Stimulated activated CD8-positive, alpha-beta memory T cell treated with anti-CD3 and anti-CD28 coated beads, Interleukin-2, amount 100 ng/mL, for 1 hour (primary cell): ENCODE data around the gene ELP4.
A peak's percentile ranks its signal among the peaks of the same experiment; 100 is the strongest.
"Not testable (repeated sequence)": the region's sequence is repeated elsewhere in the genome, so short reads cannot be mapped to it uniquely, and the experiment has no call there.

Experiments
- DNase-seq, 2 donors: peaks; one replicate each; pipeline ENCODE4 v3.0.0-alpha.2; 2020; ENCODE audit warnings: low read depth in 2 of 2

The ELP4 gene, protein sequence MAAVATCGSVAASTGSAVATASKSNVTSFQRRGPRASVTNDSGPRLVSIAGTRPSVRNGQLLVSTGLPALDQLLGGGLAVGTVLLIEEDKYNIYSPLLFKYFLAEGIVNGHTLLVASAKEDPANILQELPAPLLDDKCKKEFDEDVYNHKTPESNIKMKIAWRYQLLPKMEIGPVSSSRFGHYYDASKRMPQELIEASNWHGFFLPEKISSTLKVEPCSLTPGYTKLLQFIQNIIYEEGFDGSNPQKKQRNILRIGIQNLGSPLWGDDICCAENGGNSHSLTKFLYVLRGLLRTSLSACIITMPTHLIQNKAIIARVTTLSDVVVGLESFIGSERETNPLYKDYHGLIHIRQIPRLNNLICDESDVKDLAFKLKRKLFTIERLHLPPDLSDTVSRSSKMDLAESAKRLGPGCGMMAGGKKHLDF

GRCh38 chr11:31509429-31510345 is at the start of gene ELP4, which contains the start of gene IMMP1L:
ELP4 (plus strand) TSS chr11:31509767; CDS start chr11:31509785, 18 bp downstream.
IMMP1L (minus strand) TSS chr11:31509622; CDS start chr11:31463276, 46,346 bp downstream.
- DNase-seq, result peak; percentile 90 to 91

- DNase-seq, result no peak
These were observed 45.1 kb upstream of the ELP4 start for GRCh38 chr11:31464436-31464835.

GRCh38 chr11:31474083-31474482 is 35.5 kb upstream of the ELP4 start:
- DNase-seq, result no peak

DNA sequence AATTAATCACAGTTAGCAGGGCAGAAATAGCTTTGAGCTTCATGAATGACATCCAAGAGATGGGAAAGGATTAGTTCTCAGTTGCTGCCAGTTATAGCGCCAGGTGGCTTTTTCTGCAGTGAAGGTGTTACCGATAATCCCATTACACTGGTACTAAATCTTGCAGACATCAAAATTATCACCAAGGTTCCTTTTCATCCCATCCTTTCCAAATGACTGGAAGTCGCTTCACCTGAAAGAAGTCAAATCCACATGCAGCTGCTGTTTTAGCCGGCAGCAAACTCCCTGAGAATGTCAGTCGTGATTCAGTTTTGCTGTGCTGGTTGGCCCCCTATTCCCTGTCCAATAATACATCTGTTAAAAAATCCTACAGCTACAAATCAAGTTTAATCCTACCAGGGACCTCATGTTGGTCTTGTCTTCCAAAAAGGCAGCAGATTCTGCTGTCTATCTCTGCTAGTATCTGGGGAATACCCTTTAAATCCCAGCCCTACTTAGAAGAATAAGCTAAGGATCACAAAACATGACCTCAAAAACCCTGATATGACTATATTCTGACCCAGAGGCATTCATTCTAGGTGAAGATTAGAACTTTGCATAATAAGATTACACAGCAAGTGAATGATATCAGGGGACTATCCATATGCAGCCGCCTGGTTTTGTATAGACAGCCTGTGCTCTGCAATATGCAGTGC is 31.9 kb upstream of the ELP4 start:
- DNase-seq, result no peak

DNA sequence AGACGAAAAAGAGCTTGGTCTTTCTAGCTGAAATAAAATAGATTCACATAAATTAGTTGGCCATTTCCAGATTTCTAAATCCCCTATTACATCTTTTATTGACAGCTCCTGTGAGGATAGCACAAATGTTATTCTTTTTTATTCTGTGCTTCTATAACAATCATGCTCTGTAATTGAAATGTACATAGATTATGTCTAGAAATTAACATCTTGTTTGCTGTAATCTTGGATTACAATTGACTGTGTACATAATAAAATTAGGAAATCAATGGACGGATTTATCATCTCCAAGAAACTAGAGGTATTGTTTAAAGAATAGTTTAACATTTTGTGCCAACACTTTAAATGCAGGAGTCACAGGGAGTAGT is 31.4 kb upstream of the ELP4 start:
- DNase-seq, result no peak

DNA sequence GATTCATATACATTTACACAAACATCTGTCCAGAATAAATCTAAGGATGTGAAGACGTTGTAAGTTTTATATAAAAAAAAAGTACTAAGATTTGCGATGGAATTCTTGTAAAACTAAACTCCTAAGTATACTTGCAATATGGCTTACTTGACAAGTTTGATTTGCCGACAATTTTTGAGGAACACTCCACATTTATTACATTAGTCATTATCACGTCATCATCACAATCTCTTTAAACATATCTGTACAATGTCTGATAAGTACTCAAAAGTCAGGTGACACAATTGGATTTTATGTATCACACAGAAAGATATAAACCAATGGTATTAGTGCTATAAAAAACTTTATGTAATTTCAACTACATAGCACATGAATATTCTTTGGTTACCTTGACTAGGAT is 30.5 kb upstream of the ELP4 start:
- DNase-seq, result no peak

- DNase-seq, result no peak
These were observed 28.6 kb upstream of the ELP4 start for GRCh38 chr11:31480930-31481329.

DNA sequence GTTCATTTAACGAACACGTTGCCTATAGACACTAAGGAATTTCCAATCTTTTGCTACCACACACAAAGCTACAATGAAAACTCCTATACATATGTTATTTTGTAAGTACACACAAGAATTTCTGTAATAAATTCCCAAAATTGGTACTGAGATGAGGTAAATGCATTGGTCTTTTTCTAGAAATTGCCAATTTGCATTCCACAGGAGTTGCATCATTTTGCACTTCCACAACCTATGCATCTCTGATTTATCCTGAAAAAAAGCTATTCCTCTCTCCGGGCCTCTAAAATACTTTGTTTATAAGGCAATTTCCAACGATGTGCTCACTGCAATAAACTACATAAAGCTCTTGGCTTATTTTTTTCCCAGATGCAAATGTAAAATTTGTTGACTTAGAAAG is 25.1 kb upstream of the ELP4 start:
- no peak for DNase-seq

- DNase-seq, result no peak
These were observed 21.7 kb upstream of the ELP4 start for GRCh38 chr11:31487848-31488247.

DNA sequence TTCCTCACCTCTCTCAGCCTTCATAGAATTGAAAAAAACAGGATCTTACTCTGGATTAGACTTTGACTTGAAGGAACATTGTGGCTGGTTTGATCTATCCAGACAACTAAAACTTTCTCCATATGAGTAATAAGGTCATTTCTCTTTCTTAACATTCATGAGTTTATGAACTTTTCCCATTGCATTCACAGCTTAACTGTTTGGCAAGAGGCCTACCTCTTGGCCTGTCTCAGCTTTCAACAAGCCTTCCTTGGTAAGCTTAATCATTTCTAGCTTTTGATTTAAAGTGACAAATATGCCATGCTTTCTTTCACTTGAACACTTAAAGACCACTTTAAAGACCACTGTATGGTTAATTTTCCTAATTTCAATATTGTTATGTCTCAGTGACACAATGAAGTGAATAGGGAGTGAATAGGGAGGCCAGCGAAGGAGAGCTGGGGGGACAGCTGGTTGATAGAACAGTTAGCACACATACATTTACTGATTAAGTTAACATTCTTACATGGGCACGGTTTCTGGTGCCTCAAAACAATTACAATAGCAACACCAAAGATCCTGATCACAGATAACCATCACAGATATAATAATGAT is 17.1 kb upstream of the ELP4 start:
- no peak for DNase-seq

DNA sequence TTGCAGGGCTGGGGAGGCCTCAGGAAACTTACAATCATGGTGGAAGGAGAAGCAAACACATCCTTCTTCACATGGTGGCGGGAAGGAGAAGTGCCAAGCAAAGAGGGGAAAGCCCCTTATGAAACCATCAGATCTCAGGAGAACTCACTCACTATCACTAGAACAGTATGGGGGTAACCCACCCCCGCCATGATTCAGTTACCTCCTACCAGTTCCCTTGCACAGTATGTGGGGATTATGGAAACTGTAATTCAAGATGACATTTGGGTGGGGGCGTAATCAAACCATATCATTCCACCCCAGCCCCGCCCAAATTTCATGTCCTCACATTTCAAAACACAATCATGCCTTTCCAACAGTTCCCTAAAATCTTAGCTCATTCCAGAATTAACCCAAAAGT is 16.3 kb upstream of the ELP4 start:
- DNase-seq, result no peak

GRCh38 chr11:31493762-31494161 is 15.8 kb upstream of the ELP4 start:
- not testable (repeated sequence) for DNase-seq

GRCh38 chr11:31499576-31500178 is 9.9 kb upstream of the ELP4 start:
- no peak for DNase-seq

- DNase-seq, result no peak
These were observed 9.0 kb upstream of the ELP4 start for GRCh38 chr11:31500560-31500959.

DNA sequence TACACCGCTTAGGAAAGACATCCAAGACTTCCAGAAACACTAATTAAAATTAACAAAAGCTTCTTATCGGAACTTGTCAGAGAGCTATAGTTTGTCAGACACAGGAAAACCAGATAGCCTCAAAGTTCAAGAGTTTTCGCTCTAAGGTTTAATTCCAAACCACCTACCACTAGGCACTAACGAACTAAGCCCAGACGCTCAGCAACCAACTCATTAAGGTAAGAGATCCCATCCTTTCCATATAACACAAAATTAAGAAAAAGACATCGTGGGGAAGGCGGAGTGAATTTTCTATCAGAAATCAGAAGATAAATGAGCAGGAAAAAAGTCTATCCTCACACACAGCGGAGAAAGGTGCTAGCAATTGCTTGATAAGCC is 527 bp upstream of the ELP4 start:
- DNase-seq, result no peak

DNA sequence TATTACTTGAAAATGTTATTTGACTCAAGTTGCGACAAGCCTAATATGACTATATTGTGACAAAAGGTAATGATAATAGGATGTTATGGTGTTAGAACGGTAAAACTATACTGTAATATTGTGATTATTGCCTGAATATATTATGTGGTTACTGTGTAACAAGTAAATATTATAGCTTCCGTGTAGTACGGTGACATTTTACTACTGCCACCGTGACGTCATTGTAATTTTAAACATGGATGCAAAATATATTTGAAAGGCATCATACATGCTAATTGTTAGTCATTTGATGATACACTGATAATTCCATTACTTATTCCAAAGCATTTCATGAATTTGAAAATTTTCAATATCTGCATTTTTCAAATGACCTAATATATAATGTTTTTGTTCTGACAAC is 2.5 kb downstream of the ELP4 start:
- no peak for DNase-seq

DNA sequence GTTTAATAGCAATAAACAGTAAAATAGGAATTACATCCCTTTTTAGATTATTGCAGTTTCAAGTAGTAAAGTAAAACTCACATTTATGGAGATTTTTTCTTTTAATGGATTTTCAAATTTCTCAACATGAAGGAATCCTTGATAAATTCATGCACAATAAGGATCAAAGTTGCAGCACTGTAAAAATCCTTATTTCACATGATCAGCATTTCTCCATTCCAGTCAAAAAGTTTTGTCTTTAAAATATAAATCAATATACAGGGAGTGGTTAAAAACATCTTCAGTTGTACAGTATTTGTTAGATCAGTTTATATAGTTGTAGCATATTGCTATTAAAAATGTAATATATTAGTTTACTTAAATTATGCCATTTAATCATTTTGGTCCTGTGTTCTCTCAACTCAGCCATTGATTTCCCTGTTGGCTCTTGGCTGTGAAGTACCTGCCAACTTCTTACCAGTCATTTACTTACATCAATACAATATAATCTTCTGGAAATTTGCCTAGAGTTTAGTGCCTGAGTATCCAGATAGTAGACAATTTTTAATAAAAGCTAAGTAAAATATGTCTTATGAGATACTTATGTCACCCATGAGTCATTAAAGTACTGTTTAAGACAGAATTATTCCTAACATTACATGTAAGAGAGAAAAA is 12.1 kb downstream of the ELP4 start:
- DNase-seq, result no peak

DNA sequence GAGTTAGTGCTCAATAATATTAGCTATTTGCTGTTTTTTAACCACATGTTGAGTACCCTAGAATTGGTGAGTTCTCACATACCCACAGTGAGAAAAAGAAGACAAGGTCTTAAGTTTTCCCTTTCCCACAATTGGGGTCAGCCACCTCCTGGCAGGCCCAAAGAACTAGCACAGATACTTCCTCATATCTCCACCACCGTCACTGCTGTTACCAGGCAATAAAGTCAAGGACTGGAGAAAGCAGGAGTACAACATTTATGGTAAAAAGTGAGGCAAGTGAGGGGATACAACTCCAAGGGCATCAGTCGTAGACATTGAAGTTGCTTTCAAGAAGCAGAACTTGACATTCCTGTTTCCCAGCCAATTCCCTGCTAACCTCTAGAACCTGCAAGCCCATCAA is 19.6 kb downstream of the ELP4 start:
- no peak for DNase-seq

DNA sequence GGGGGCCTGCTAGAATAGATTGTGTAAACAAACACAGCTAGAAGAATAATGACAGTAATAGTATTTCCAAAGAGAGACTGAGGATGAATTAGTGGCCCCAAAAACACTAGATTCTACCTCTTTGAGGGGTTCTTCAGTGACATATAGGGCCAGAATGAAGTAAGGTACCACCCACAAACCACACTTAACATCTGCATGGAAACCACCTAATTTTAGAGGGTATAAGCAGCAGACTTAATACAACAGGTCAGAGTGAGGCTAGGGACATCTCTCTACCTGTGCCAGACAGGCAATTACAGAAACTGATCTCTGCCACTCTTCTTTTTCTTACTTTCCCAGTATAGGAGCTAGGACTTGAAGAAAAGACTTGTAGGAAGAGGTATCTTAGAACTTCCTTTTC is 20.1 kb downstream of the ELP4 start:
- no peak for DNase-seq

GRCh38 chr11:31531293-31531692 is 21.7 kb downstream of the ELP4 start:
- no peak for DNase-seq

GRCh38 chr11:31535479-31535878 is 25.9 kb downstream of the ELP4 start:
- DNase-seq, result no peak
